ENCODE data around the gene SMAD2. TPM values are rescaled to one million over a fixed set of nuclear protein-coding genes. Genes with fewer than 3 reads are reported as not detected.
"Not testable (repeated sequence)": the region's sequence is repeated elsewhere in the genome, so short reads cannot be mapped to it uniquely, and the experiment has no call there.

The SMAD2 gene
- total RNA-seq, 1 donor = 118 TPM

- H3K4me3 ChIP-seq (ENCODE audit: low read depth, low read length) = no peak overlapping the region
- DNase-seq (ENCODE audit: low read depth) = no peak
- TF ChIP-seq, protein P1, sequence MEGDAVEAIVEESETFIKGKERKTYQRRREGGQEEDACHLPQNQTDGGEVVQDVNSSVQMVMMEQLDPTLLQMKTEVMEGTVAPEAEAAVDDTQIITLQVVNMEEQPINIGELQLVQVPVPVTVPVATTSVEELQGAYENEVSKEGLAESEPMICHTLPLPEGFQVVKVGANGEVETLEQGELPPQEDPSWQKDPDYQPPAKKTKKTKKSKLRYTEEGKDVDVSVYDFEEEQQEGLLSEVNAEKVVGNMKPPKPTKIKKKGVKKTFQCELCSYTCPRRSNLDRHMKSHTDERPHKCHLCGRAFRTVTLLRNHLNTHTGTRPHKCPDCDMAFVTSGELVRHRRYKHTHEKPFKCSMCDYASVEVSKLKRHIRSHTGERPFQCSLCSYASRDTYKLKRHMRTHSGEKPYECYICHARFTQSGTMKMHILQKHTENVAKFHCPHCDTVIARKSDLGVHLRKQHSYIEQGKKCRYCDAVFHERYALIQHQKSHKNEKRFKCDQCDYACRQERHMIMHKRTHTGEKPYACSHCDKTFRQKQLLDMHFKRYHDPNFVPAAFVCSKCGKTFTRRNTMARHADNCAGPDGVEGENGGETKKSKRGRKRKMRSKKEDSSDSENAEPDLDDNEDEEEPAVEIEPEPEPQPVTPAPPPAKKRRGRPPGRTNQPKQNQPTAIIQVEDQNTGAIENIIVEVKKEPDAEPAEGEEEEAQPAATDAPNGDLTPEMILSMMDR (IDR thresholded peaks at IDR 0.05; ENCODE audit: insufficient read depth, low read length) = no peak
Measured at GRCh38 chr18:47771922-47772321, 158.5 kb downstream of the SMAD2 start.

GRCh38 chr18:47767699-47768098 lies 162.8 kb downstream of the SMAD2 start:
- TF ChIP-seq, protein P1 (IDR thresholded peaks at IDR 0.05; ENCODE audit: insufficient read depth, low read length) = no peak
- DNase-seq (ENCODE audit: low read depth) = no peak
- no peak overlapping the region for H3K4me3 ChIP-seq (ENCODE audit: low read depth, low read length)

DNA sequence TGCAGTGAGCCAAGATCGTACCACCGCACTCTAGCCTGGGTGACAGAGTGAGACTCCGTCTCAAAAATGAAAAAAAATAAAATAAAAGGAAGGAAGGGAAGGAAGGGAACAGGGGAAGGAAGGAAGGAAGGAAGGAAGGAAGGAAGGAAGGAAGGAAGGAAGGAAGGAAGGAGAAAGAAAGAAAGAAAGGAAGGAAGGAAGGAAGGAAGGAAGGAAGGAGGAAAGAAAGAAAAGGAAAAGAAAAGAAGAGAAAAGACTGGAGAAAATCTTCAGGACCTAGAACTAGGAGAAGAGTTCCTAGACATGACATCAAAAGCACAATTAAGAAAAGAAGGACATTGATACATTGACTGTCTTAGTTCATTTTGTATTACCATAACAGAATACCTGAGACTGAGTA lies 163.3 kb downstream of the SMAD2 start:
- H3K4me3 ChIP-seq (ENCODE audit: low read depth, low read length); DNase-seq (ENCODE audit: low read depth): not testable (repeated sequence)

Small RNA genes lying within 50 kb of the gene (small RNA-seq; reads per million reads assigned to genes)
- gene AC120349.2 (not detected), gene MTCO2P2 (not detected)
